GM10266 (cell line): ENCODE measurements around the gene LIN7A.

Experiments used
- DNase-seq: peaks from one replicate; pipeline ENCODE4 v3.0.0; 2012; ENCODE audit errors: extremely low spot score
- CTCF ChIP-seq: IDR thresholded peaks from 2 replicates; pipeline ENCODE4 v1.5.1; 2012; ENCODE audit warnings: mild to moderate bottlenecking, low read depth; ENCODE audit not compliant: control insufficient read depth, insufficient read depth; ENCODE audit errors: missing control alignments

Gene LIN7A

GRCh38 chr12:80811957-80812708 lies 125.6 kb downstream of the LIN7A start:
- no peak for TF ChIP-seq CTCF
- DNase-seq = no peak

GRCh38 chr12:80810874-80811273 lies 126.9 kb downstream of the LIN7A start:
- no peak for TF ChIP-seq CTCF
- DNase-seq = no peak

GRCh38 chr12:80807640-80808288 lies 130.0 kb downstream of the LIN7A start:
- no peak for DNase-seq
- no peak for TF ChIP-seq CTCF

GRCh38 chr12:80805106-80805505 lies 132.6 kb downstream of the LIN7A start:
- no peak for DNase-seq
- TF ChIP-seq CTCF = no peak

- no peak for DNase-seq
- TF ChIP-seq CTCF = no peak
These were observed 134.9 kb downstream of the LIN7A start for GRCh38 chr12:80802652-80803400.

- TF ChIP-seq CTCF = no peak
- no peak for DNase-seq
These were observed 139.5 kb downstream of the LIN7A start for GRCh38 chr12:80798281-80798680.
